Measurements from ENCODE around the gene MSANTD3. TPM values are rescaled to one million over a fixed set of nuclear protein-coding genes. Genes with fewer than 3 reads are reported as not detected.
"Not testable (repeated sequence)": the region's sequence is repeated elsewhere in the genome, so short reads cannot be mapped to it uniquely, and the experiment has no call there.

Gene MSANTD3
- total RNA-seq, 1 experiment from 2014 or later, result 150 TPM

- peak; percentile 97 for DNase-seq (ENCODE audit: low read depth)
Observed at GRCh38 chr9:100428871-100429654, 2.1 kb downstream of the MSANTD3 start.

GRCh38 chr9:100430286-100430940 lies 3.5 kb downstream of the MSANTD3 start:
- DNase-seq (ENCODE audit: low read depth), result peak; percentile 31

- DNase-seq (ENCODE audit: low read depth), result no peak
Observed at GRCh38 chr9:100431886-100432285, 4.9 kb downstream of the MSANTD3 start.

GRCh38 chr9:100432736-100433135 lies 5.8 kb downstream of the MSANTD3 start:
- DNase-seq (ENCODE audit: low read depth), result no peak

- no peak for DNase-seq (ENCODE audit: low read depth)
Observed at GRCh38 chr9:100436571-100436970, 9.6 kb downstream of the MSANTD3 start.

- DNase-seq (ENCODE audit: low read depth), result peak; percentile 78
Observed at GRCh38 chr9:100437860-100438805, 11.2 kb downstream of the MSANTD3 start.

GRCh38 chr9:100440071-100440470 lies 13.1 kb downstream of the MSANTD3 start:
- no peak for DNase-seq (ENCODE audit: low read depth)

- DNase-seq (ENCODE audit: low read depth), result not testable (repeated sequence)
Observed at GRCh38 chr9:100440487-100440886, 13.5 kb downstream of the MSANTD3 start.

GRCh38 chr9:100441911-100442361 lies 15.0 kb downstream of the MSANTD3 start:
- DNase-seq (ENCODE audit: low read depth), result no peak

GRCh38 chr9:100443781-100444768 lies 17.1 kb downstream of the MSANTD3 start:
- DNase-seq (ENCODE audit: low read depth), result no peak

GRCh38 chr9:100445161-100445902 lies 18.4 kb downstream of the MSANTD3 start:
- DNase-seq (ENCODE audit: low read depth), result no peak

- DNase-seq (ENCODE audit: low read depth), result no peak
Observed at GRCh38 chr9:100445903-100446549, 19.1 kb downstream of the MSANTD3 start.

- DNase-seq (ENCODE audit: low read depth), result no peak
Observed at GRCh38 chr9:100447041-100447440, 20.1 kb downstream of the MSANTD3 start.

- DNase-seq (ENCODE audit: low read depth), result no peak
Observed at GRCh38 chr9:100448266-100448665, 21.3 kb downstream of the MSANTD3 start.

- DNase-seq (ENCODE audit: low read depth), result no peak
Observed at GRCh38 chr9:100449420-100449819, 22.5 kb downstream of the MSANTD3 start.

- no peak for DNase-seq (ENCODE audit: low read depth)
Observed at GRCh38 chr9:100452894-100453293, 26.0 kb downstream of the MSANTD3 start.

- no peak for DNase-seq (ENCODE audit: low read depth)
Observed at GRCh38 chr9:100455470-100455869, 28.5 kb downstream of the MSANTD3 start.

GRCh38 chr9:100457517-100457916 lies 30.6 kb downstream of the MSANTD3 start:
- DNase-seq (ENCODE audit: low read depth), result no peak

GRCh38 chr9:100459963-100460362 lies 33.0 kb downstream of the MSANTD3 start:
- no peak for DNase-seq (ENCODE audit: low read depth)

- DNase-seq (ENCODE audit: low read depth), result no peak
Observed at GRCh38 chr9:100465274-100465673, 38.3 kb downstream of the MSANTD3 start.
